Gastrocnemius medialis (tissue), 4 donors: ENCODE results near the gene B4GALT1.

ENCODE experiments used
- POLR2A ChIP-seq, 2 donors: fragments of 450-650 bp; IDR thresholded peaks; one replicate each; pipeline ENCODE4 v1.6.1; 2017; ENCODE audit warnings: antibody characterized with exemption in 2 of 2, mild to moderate bottlenecking in 2 of 2, moderate library complexity in 2 of 2
- TF ChIP-seq, protein P1 (sequence below), 5 experiments: fragments of 450-650 bp in 3 of 5; fragments of 200-600 bp in 2 of 5; sonication (generic) in 2 of 5; IDR thresholded peaks in 4 of 5; conservative IDR thresholded peaks in 1 of 5; 1 replicate in 4 of 5; 2 replicates in 1 of 5; pipeline ENCODE4 v1.5.1; 2016 to 2019; ENCODE audit warnings: antibody characterized with exemption in 5 of 5, mild to moderate bottlenecking in 3 of 5, moderate library complexity in 3 of 5

DNA sequence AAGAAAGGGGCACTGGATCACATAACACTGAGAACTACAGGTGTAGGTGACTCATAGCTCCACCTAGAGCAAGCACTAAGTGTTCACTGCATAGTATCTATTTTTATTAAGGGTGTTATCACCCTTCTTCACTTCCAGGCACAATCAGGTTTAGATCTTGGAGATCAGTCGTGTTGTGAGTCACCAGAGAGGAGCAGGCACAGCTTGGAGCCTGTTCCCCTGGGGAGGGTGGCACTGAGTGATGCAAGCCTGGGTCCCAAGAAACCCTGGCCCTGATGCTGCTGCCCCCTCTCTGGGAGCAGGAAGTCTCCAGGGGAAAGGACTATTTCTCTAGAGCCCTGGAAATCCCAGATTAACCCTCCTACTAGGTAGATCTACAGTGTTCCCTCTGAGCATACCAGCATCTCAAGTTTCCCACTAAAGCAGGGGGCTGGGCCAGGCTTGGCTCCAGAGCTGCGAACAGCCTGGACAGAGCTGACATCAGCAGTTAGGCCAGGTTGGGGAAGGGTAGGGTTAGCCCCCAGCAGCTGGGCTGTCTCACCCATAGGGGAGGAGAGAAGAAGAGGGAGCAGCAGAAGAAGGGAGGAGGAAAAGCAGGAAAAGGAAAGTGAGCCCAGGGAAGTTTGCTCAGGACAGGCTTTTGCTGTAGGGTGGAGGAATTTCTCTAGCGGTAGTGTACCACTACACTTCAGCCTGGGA is 44.7 kb upstream of the B4GALT1 start:
- TF ChIP-seq, protein P1, sequence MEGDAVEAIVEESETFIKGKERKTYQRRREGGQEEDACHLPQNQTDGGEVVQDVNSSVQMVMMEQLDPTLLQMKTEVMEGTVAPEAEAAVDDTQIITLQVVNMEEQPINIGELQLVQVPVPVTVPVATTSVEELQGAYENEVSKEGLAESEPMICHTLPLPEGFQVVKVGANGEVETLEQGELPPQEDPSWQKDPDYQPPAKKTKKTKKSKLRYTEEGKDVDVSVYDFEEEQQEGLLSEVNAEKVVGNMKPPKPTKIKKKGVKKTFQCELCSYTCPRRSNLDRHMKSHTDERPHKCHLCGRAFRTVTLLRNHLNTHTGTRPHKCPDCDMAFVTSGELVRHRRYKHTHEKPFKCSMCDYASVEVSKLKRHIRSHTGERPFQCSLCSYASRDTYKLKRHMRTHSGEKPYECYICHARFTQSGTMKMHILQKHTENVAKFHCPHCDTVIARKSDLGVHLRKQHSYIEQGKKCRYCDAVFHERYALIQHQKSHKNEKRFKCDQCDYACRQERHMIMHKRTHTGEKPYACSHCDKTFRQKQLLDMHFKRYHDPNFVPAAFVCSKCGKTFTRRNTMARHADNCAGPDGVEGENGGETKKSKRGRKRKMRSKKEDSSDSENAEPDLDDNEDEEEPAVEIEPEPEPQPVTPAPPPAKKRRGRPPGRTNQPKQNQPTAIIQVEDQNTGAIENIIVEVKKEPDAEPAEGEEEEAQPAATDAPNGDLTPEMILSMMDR (IDR thresholded peaks at IDR 0.05 in 4 of 5, conservative IDR thresholded peaks at IDR 0.05 in 1 of 5), result no peak
- TF ChIP-seq POLR2A (IDR thresholded peaks at IDR 0.05), result no peak
